HG03280 (cell line): ENCODE measurements around the gene ANP32A.
"Not testable (repeated sequence)": the region's sequence is repeated elsewhere in the genome, so short reads cannot be mapped to it uniquely, and the experiment has no call there.

ENCODE experiments used
- ATAC-seq: cut with Tn5 transposase; IDR thresholded peaks from one replicate; pipeline ENCODE4 v1.9.1; 2021; ENCODE audit warnings: mild to moderate bottlenecking, moderate library complexity; ENCODE audit not compliant: unreplicated experiment

ANP32A gene

GRCh38 chr15:68759982-68760579 lies 60.6 kb downstream of the ANP32A start:
- ATAC-seq: not testable (repeated sequence)

- ATAC-seq: no peak
These were observed 65.0 kb downstream of the ANP32A start for GRCh38 chr15:68755731-68756130.

- ATAC-seq: no peak
These were observed 69.1 kb downstream of the ANP32A start for GRCh38 chr15:68751622-68752021.

GRCh38 chr15:68749793-68750192 lies 70.9 kb downstream of the ANP32A start:
- ATAC-seq: no peak

- no peak for ATAC-seq
These were observed 71.3 kb downstream of the ANP32A start for GRCh38 chr15:68749365-68749764.

GRCh38 chr15:68743256-68743655 lies 77.4 kb downstream of the ANP32A start:
- no peak for ATAC-seq

GRCh38 chr15:68739390-68740080 lies 81.2 kb downstream of the ANP32A start:
- ATAC-seq: no peak

GRCh38 chr15:68735610-68736009 lies 85.1 kb downstream of the ANP32A start:
- ATAC-seq: no peak

- no peak for ATAC-seq
These were observed 85.8 kb downstream of the ANP32A start for GRCh38 chr15:68734881-68735280.

GRCh38 chr15:68734352-68734751 lies 86.3 kb downstream of the ANP32A start:
- ATAC-seq: no peak

- no peak for ATAC-seq
These were observed 87.0 kb downstream of the ANP32A start for GRCh38 chr15:68733666-68734065.

- no peak for ATAC-seq
These were observed 88.2 kb downstream of the ANP32A start for GRCh38 chr15:68732451-68732850.

- no peak for ATAC-seq
These were observed 89.5 kb downstream of the ANP32A start for GRCh38 chr15:68730976-68731897.

- no peak for ATAC-seq
These were observed 90.2 kb downstream of the ANP32A start for GRCh38 chr15:68730471-68730919.

- no peak for ATAC-seq
These were observed 90.8 kb downstream of the ANP32A start for GRCh38 chr15:68729789-68730411.
